Measurements from ENCODE around the gene RHOF. TPM values are rescaled to one million over a fixed set of nuclear protein-coding genes. Genes with fewer than 3 reads are reported as not detected.

The RHOF gene
- total RNA-seq, 4 donors from 2014 or later = 9.4 to 15.7 (median 12.1) TPM

DNA sequence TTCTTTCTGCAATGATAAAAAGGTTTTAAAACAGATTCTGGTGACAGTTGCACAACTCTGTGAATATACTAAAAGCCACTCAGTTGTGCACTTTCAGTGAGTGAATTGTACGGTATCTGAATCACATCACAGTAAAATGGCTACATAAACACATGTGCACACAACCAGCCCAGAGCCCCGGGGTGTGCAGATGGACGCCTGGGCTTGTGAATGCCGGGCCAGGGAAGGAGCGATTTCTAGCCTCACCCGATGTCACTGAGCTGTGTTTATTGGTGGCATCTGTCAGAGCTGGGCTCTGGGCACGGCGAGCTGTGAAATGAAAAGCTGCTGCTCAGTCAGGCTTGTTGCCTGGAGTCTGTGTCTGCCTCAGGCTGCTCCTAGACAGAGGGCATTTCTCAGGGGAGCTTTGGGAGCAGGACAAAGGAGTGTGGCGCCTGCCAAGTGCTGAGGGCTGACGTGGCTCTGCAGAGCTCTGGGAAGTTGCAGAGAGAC lies 25.9 kb downstream of the RHOF start:
- Histone ChIP-seq H3K36me3 (no peaks in the 10 kb centered on the region), H3K9me3 (no peaks in the 10 kb centered on the region), H3K27me3 (no peaks in the 10 kb centered on the region), H3K4me3 (no peak overlapping the region), H3K27ac (peak overlapping the region in 3 of 4 donors; percentile 76 to 77 (median 76)), H3K4me1 (peaks cover 0 to 74% (median 27%) of the 10 kb centered on the region in 3 donors)
- TF ChIP-seq POLR2A (IDR thresholded peaks at IDR 0.05) (no peak), POLR2AphosphoS5 (IDR thresholded peaks at IDR 0.05) (no peak), EP300 (IDR thresholded peaks at IDR 0.05) (no peak)
- TF ChIP-seq, protein P1, sequence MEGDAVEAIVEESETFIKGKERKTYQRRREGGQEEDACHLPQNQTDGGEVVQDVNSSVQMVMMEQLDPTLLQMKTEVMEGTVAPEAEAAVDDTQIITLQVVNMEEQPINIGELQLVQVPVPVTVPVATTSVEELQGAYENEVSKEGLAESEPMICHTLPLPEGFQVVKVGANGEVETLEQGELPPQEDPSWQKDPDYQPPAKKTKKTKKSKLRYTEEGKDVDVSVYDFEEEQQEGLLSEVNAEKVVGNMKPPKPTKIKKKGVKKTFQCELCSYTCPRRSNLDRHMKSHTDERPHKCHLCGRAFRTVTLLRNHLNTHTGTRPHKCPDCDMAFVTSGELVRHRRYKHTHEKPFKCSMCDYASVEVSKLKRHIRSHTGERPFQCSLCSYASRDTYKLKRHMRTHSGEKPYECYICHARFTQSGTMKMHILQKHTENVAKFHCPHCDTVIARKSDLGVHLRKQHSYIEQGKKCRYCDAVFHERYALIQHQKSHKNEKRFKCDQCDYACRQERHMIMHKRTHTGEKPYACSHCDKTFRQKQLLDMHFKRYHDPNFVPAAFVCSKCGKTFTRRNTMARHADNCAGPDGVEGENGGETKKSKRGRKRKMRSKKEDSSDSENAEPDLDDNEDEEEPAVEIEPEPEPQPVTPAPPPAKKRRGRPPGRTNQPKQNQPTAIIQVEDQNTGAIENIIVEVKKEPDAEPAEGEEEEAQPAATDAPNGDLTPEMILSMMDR (IDR thresholded peaks at IDR 0.05) = no peak
- 0 to 33% methylated on average over 2 to 9 of the region's 10 CpGs for WGBS, 2 donors (ENCODE audit: low coverage in 1 of 2)
- ATAC-seq = peak; percentile 77

DNA sequence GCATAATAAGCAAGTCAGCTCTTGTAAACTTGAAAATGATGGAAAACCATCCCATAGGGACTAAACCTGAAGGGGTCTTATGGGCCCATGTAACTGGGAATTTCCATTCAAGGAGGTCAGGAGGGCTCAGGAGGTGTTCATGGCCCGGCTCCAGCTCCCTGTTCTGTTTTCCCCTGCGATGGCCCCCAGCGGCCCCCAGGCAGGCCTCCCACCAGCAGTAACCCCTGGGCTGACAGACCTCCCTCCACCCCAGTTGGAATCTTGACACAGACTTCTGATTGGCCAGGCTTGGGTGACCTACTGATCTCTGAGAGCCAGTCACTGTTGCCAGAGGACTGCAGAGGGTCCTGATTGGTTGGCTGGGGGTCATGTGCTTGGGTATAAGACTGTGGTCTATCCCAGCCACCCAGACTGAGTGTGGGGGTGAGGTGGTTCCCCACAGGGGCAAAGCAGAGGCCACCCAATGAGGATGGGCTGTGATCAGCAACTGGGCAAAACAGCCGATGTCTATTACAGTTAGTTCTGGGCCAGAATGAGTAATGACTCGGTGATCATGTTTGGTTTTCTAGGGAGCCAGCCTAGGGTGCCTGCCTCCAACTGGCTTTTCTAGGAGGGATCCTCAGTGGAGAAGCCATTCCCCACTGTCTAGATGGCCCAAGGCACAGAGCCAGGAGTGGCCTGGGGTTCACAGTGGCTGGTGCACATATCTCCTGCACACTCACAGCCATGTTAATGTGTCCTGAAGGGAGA lies 27.0 kb downstream of the RHOF start:
- 40% methylated on average over 1 to 2 of the region's 5 CpGs for WGBS, 2 donors (ENCODE audit: low coverage in 1 of 2)
- TF ChIP-seq POLR2A (IDR thresholded peaks at IDR 0.05) (no peak), POLR2AphosphoS5 (IDR thresholded peaks at IDR 0.05) (no peak), EP300 (IDR thresholded peaks at IDR 0.05) (no peak)
- TF ChIP-seq, protein P1 (IDR thresholded peaks at IDR 0.05) = no peak
- no peak for ATAC-seq
- no peaks in the 10 kb centered on the region for H3K36me3 ChIP-seq
- no peaks in the 10 kb centered on the region for H3K27me3 ChIP-seq
- H3K4me1 ChIP-seq = peaks cover 0 to 76% (median 34%) of the 10 kb centered on the region in 3 donors
- H3K9me3 ChIP-seq = no peaks in the 10 kb centered on the region
- H3K4me3 ChIP-seq = no peak overlapping the region
- peak overlapping the region in 3 of 4 donors; percentile 63 to 76 (median 76) for H3K27ac ChIP-seq

DNA sequence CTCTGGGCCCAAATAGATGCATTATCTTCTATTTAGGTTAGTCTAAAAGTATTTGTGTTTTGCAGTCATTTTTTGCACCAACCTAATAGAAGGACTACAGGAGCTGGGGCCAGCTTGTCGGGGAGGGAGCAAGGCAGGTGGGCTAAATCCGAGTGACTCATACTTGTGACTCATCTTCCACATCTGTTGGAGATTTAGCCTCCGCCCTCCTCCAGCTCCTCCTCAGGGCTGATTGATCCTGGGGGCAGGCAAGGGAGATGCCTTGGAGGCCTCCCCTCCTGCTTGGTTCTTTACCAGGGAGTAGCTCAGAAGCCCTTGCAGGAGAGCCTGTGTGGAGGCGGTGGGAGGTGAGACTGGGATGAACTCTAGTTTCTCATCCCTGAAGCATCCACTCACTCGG lies 27.9 kb downstream of the RHOF start:
- H3K27ac ChIP-seq = peak overlapping the region in 2 of 4 donors; percentile 76
- TF ChIP-seq POLR2AphosphoS5 (IDR thresholded peaks at IDR 0.05) = no peak
- no peak for TF ChIP-seq POLR2A (IDR thresholded peaks at IDR 0.05)
- no peak for TF ChIP-seq EP300 (IDR thresholded peaks at IDR 0.05)
- TF ChIP-seq, protein P1 (IDR thresholded peaks at IDR 0.05) = no peak
- peak; percentile 57 for ATAC-seq

DNA sequence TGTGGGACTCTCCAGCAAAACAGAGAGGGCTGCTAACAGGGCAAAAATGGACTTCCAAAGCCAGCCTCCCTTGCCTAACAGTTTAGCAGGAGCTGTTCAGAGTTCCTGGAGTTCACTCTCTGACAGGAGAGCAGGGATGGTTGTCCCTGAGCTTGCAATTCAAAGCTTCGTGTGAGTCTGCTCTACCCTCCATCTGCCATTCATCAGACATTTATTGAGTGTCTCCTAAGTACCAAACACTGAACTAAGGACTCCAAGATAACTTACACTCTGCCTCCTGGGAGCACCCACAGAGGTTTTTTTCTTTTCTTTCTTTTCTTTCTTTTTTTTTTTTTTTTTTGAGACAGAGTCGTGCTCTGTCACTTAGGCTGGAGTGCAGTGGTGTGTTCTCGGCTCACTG lies 28.7 kb downstream of the RHOF start:
- no peaks in the 10 kb centered on the region for H3K27me3 ChIP-seq
- TF ChIP-seq, protein P1 (IDR thresholded peaks at IDR 0.05) = no peak
- no peak for TF ChIP-seq POLR2A (IDR thresholded peaks at IDR 0.05)
- no peak for TF ChIP-seq POLR2AphosphoS5 (IDR thresholded peaks at IDR 0.05)
- TF ChIP-seq EP300 (IDR thresholded peaks at IDR 0.05) = no peak
- no peaks in the 10 kb centered on the region for H3K9me3 ChIP-seq
- H3K4me3 ChIP-seq = no peak overlapping the region
- no peak overlapping the region for H3K27ac ChIP-seq
- 50 to 80% methylated on average over 1 of the region's 3 CpGs for WGBS, 2 donors (ENCODE audit: low coverage in 1 of 2)
- no peaks in the 10 kb centered on the region for H3K36me3 ChIP-seq
- peaks cover 0 to 68% (median 34%) of the 10 kb centered on the region in 3 donors for H3K4me1 ChIP-seq
- no peak for ATAC-seq

More for the DNA sequence above, 27.9 kb downstream of the RHOF start:
- H3K4me1 ChIP-seq = peaks cover 0 to 75% (median 34%) of the 10 kb centered on the region in 3 donors
- no peaks in the 10 kb centered on the region for H3K27me3 ChIP-seq
- no peaks in the 10 kb centered on the region for H3K36me3 ChIP-seq
- WGBS, 2 donors (ENCODE audit: low coverage in 1 of 2) = 0 to 60% methylated on average over 1 to 2 of the region's 5 CpGs
- H3K4me3 ChIP-seq = no peak overlapping the region
- no peaks in the 10 kb centered on the region for H3K9me3 ChIP-seq

Data from gastroesophageal sphincter (tissue), 4 donors.